Activated CD4-positive, alpha-beta memory T cell treated with anti-CD3 and anti-CD28 coated beads, Interleukin-2, amount 10 ng/mL, durations not matched to agents 7 days and 5 days (primary cell): ENCODE data around the gene PPA2. TPM values are rescaled to one million over a fixed set of nuclear protein-coding genes. Genes with fewer than 3 reads are reported as not detected.

ENCODE experiments used
- CTCF ChIA-PET: fragments of 350-600 bp; sonication (Branson Sonifier 250); formaldehyde crosslinking; loops from one replicate; lab custom pipeline; 2021; ENCODE audit warnings: antibody characterized with exemption, inconsistent platforms; lab: Charles Lee
- POLR2A ChIA-PET: fragments of 350-600 bp; sonication (Branson Sonifier 250); formaldehyde crosslinking; loops from one replicate; lab custom pipeline; 2021; ENCODE audit warnings: antibody characterized with exemption; lab: Charles Lee
- DNase-seq: peaks from one replicate; pipeline ENCODE4 v3.0.0-alpha.2; 2020
- H3K27ac Mint-ChIP-seq: one replicate; pipeline ENCODE4 v1.8.0; 2021; ENCODE audit warnings: mild to moderate bottlenecking, mixed read lengths
- H3K27me3 Mint-ChIP-seq: one replicate; pipeline ENCODE4 v1.8.0; 2021; ENCODE audit warnings: mixed read lengths
- H3K36me3 Mint-ChIP-seq: one replicate; pipeline ENCODE4 v1.8.0; 2021; ENCODE audit warnings: low read depth, mixed read lengths
- H3K4me1 Mint-ChIP-seq: one replicate; pipeline ENCODE4 v1.8.0; 2021; ENCODE audit warnings: mixed read lengths
- H3K4me3 Mint-ChIP-seq: one replicate; pipeline ENCODE4 v1.8.0; 2021; ENCODE audit warnings: mild to moderate bottlenecking, mixed read lengths
- H3K9me3 Mint-ChIP-seq: one replicate; pipeline ENCODE4 v1.8.0; 2021; ENCODE audit warnings: mixed read lengths
- total RNA-seq, 2 experiments: library from RNA; stranded (reverse); gene quantifications; one replicate each; pipeline ENCODE4 v1.2.3, GENCODE V29; 2021

PPA2 gene
- total RNA-seq, 2 experiments from 2014 or later: 54.6 to 61.0 TPM

- no peak overlapping the region for H3K27ac Mint-ChIP-seq
- CTCF ChIA-PET: no interaction called here
These were observed 146.6 kb downstream of the PPA2 start for GRCh38 chr4:105327222-105327621.

More at GRCh38 chr4:105327222-105327621, 146.6 kb downstream of the PPA2 start:
- no peaks in the 10 kb centered on the region for H3K36me3 Mint-ChIP-seq
- no peaks in the 10 kb centered on the region for H3K9me3 Mint-ChIP-seq
- H3K4me1 Mint-ChIP-seq: peaks cover 8% of the 10 kb centered on the region
- POLR2A ChIA-PET: no interaction called here
- no peak overlapping the region for H3K4me3 Mint-ChIP-seq
- H3K27me3 Mint-ChIP-seq: no peaks in the 10 kb centered on the region
- no peak for DNase-seq

Other genes with a start within 250 kb of the PPA2 start
- not detected for gene ARHGEF38, start 78.6 kb upstream of the PPA2 start, total RNA-seq
- 10 to 100 TPM; 19.2 to 19.4 TPM for gene INTS12, start 234.6 kb upstream of the PPA2 start, total RNA-seq
- 10 to 100 TPM in 1 of 2 experiments, 1 to 10 TPM in 1; 9.9 to 13.8 TPM for gene GSTCD, start 234.7 kb upstream of the PPA2 start, total RNA-seq